Loucy (cell line): ENCODE measurements around the gene OR2G3.
A peak's percentile ranks its signal among the peaks of the same experiment; 100 is the strongest.

Source experiments
- H2AFZ ChIP-seq: fragments of 200-600 bp; sonication (generic); 2 replicates; pipeline ENCODE4 v1.6.0; 2016; ENCODE audit warnings: antibody characterized with exemption, mild to moderate bottlenecking, low read length, moderate library complexity
- H3F3A ChIP-seq: fragments of 200-600 bp; 2 replicates; pipeline ENCODE4 v1.6.0; 2016; ENCODE audit warnings: antibody characterized with exemption, low read depth, mild to moderate bottlenecking
- H3K27me3 ChIP-seq: fragments of 200-600 bp; sonication (generic); 2 replicates; pipeline ENCODE4 v1.6.1; 2014; ENCODE audit warnings: low read length, mild to moderate bottlenecking; ENCODE audit not compliant: insufficient read depth, poor library complexity, severe bottlenecking
- H3K36me3 ChIP-seq: fragments of 200-600 bp; sonication (generic); 2 replicates; pipeline ENCODE4 v1.6.1; 2016; ENCODE audit warnings: low read length; ENCODE audit not compliant: insufficient read depth
- H3K4me1 ChIP-seq: fragments of 200-600 bp; sonication (generic); 2 replicates; pipeline ENCODE4 v1.5.1; 2014; ENCODE audit warnings: low read length, mild to moderate bottlenecking; ENCODE audit not compliant: insufficient read depth, poor library complexity, severe bottlenecking
- H3K4me2 ChIP-seq: fragments of 200-600 bp; sonication (generic); 2 replicates; pipeline ENCODE4 v1.6.0; 2014; ENCODE audit warnings: antibody characterized with exemption, low read length, low read depth, mild to moderate bottlenecking; ENCODE audit not compliant: poor library complexity, severe bottlenecking
- H3K4me3 ChIP-seq: fragments of 200-600 bp; sonication (generic); 2 replicates; pipeline ENCODE4 v1.5.1; 2014; ENCODE audit warnings: low read length, mild to moderate bottlenecking, mixed read lengths; ENCODE audit not compliant: poor library complexity, severe bottlenecking
- H3K79me2 ChIP-seq: fragments of 200-600 bp; sonication (generic); 2 replicates; pipeline ENCODE4 v1.6.1; 2014; ENCODE audit warnings: low read length; ENCODE audit not compliant: insufficient read depth
- H3K9ac ChIP-seq: fragments of 200-600 bp; sonication (generic); 2 replicates; pipeline ENCODE4 v1.6.0; 2014; ENCODE audit warnings: mild to moderate bottlenecking, low read depth, low read length, moderate library complexity; ENCODE audit not compliant: poor library complexity, severe bottlenecking
- H3K9me2 ChIP-seq: fragments of 200-600 bp; sonication (generic); replicated peaks from 2 replicates; pipeline ENCODE4 v1.6.1; 2016; ENCODE audit warnings: low read depth, low read length, mixed read lengths
- H3K9me3 ChIP-seq: fragments of 200-600 bp; sonication (generic); 2 replicates; pipeline ENCODE4 v1.6.1; 2014; ENCODE audit warnings: mild to moderate bottlenecking, antibody characterized with exemption, low read length, low read depth; ENCODE audit not compliant: insufficient read depth
- H4K20me1 ChIP-seq: fragments of 200-600 bp; sonication (generic); 2 replicates; pipeline ENCODE4 v1.6.0; 2014; ENCODE audit warnings: antibody characterized with exemption, low read length, mild to moderate bottlenecking; ENCODE audit not compliant: insufficient read depth, poor library complexity, severe bottlenecking
- CTCF ChIP-seq: fragments of 200-600 bp; sonication (generic); conservative IDR thresholded peaks from 2 replicates; pipeline ENCODE4 v1.5.1; 2014; ENCODE audit warnings: mild to moderate bottlenecking, antibody characterized with exemption, low read length
- EZH2phosphoT487 ChIP-seq: fragments of 200-600 bp; IDR thresholded peaks from 2 replicates; pipeline ENCODE4 v1.6.1; 2018; ENCODE audit warnings: antibody characterized with exemption, mild to moderate bottlenecking, moderate library complexity, borderline replicate concordance

Gene OR2G3

DNA sequence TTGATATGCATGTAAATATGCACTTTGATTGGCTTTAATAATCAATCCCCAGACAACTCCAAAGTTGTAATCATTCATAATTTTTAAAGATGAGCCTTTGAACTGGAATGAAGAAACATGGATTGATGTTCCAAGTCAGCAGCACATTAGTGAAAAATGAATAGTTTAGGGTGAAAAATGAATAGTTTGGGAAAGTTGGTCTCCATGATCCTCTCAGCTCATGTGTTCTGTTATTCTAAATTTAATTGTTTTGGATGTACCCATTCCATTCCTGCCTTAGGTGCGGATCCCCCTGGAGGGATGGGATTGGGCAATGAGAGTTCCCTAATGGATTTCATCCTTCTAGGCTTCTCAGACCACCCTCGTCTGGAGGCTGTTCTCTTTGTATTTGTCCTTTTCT is at the start of gene OR2G3:
OR2G3 (plus strand) TSS at position 301 of the 400 bp plus-strand sequence; CDS start at position 301, 0 bp downstream.
- Histone ChIP-seq H3F3A (no peaks in the 10 kb centered on the region), H3K27me3 (no peaks in the 10 kb centered on the region), H2AFZ (no peak within 1 kb of the TSS), H3K9me3 (no peaks in the 10 kb centered on the region), H3K9me2 (no peaks in the 10 kb centered on the region), H3K4me2 (no peak within 1 kb of the TSS), H3K4me1 (no peaks in the 10 kb centered on the region), H4K20me1 (no peaks in the 10 kb centered on the region), H3K79me2 (no peaks in the 10 kb centered on the region), H3K36me3 (no peaks in the 10 kb centered on the region), H3K9ac (no peak within 1 kb of the TSS), H3K4me3 (no peak within 1 kb of the TSS)
- TF ChIP-seq EZH2phosphoT487 (no peak), CTCF (no peak)

DNA sequence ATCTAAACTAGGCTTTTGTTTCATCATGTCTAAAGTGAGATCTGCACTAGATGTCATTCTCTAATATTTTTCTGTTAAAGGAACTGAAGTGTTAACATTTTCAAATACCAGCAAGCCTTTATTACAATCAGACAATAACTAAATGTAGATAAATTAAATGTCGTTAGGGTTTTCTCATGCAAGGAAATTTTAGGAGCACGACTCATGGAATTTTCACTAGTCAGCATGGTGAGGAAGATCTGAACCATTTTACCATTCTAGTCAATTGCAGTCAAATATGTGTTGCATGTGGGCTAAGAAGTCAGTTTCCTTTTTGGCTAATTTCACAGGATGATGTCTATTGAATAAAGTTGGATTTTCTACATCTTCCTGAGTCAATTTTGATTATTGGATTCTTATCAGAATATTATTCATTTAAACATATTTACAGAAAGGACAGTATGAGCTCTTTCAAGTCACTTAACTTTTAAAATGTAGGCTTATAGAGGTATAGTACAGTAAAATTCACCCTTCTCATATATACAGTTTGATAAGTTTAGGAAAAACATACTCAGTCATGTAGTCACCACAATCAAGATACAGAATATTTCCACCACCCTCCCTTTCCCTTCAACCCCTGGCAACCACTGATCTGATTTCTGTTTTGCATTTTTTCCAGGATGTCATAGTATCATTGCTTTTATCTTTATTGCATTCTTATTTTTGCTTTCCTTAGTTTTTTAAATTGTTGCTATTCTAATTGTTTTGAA is 47.3 kb upstream of the OR2G3 start:
- peaks cover 35% of the 10 kb centered on the region for H3K36me3 ChIP-seq
- peaks cover 4% of the 10 kb centered on the region; the same call in 1 of the 2 replicates for H3F3A ChIP-seq
- H3K9me3 ChIP-seq = no peaks in the 10 kb centered on the region
- no peak overlapping the region for H2AFZ ChIP-seq
- peaks cover 85% of the 10 kb centered on the region for H4K20me1 ChIP-seq
- H3K4me2 ChIP-seq = peak overlapping the region; percentile 92
- TF ChIP-seq CTCF = no peak
- no peak for TF ChIP-seq EZH2phosphoT487
- peak overlapping the region; percentile 73 for H3K4me3 ChIP-seq
- H3K9ac ChIP-seq = peak overlapping the region; percentile 43
- H3K79me2 ChIP-seq = peaks cover 99% of the 10 kb centered on the region
- no peaks in the 10 kb centered on the region for H3K27me3 ChIP-seq
- no peaks in the 10 kb centered on the region for H3K9me2 ChIP-seq
- peaks cover 81% of the 10 kb centered on the region for H3K4me1 ChIP-seq

DNA sequence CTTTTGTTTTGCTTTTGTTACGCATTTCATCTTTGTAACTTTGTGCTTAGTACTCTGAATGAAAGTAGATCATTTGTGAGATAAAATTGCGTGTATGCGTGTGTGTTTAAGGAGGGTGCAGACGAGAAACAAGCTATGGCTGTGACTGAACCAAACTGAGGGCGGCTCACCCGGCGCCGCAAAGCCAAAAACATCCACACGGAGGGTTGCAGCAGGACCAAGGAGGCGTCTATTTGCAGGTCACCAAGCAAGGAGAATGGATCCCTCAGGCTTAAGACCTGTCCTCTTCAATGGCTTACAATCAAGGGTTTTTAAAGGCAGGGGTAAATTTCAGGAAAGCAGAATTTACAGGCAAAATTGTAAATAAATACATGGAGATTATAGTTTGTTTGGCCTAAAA is 43.7 kb upstream of the OR2G3 start:
- Histone ChIP-seq H3K9me3 (no peaks in the 10 kb centered on the region), H3K27me3 (no peaks in the 10 kb centered on the region), H3K9me2 (no peaks in the 10 kb centered on the region), H3K36me3 (peaks cover 60% of the 10 kb centered on the region), H3K4me1 (peaks cover 58% of the 10 kb centered on the region), H3F3A (peaks cover 2% of the 10 kb centered on the region; the same call in 1 of the 2 replicates), H3K4me2 (peak overlapping the region; percentile 21), H2AFZ (no peak overlapping the region), H3K4me3 (no peak overlapping the region), H3K79me2 (peaks cover 85% of the 10 kb centered on the region), H4K20me1 (peaks cover 49% of the 10 kb centered on the region), H3K9ac (no peak overlapping the region)
- no peak for TF ChIP-seq EZH2phosphoT487
- TF ChIP-seq CTCF = no peak; the same call in 1 of the 2 replicates
